SIG-M5 treated with dmso at 0.1 percent for 504 hours (cell line): ENCODE data around the gene LRMDA.

ENCODE experiments used
- DNase-seq: peaks from one replicate; lab custom pipeline; 2025; ENCODE audit not compliant: unreplicated experiment; lab: John Stamatoyannopoulos, UW

The LRMDA gene

GRCh38 chr10:76548716-76549115, 1117.3 kb downstream of the LRMDA start:
- DNase-seq, result no peak

GRCh38 chr10:76549171-76549570, 1117.7 kb downstream of the LRMDA start:
- DNase-seq, result no peak

GRCh38 chr10:76550806-76551205, 1119.4 kb downstream of the LRMDA start:
- DNase-seq, result no peak

- no peak for DNase-seq
These were observed 1120.9 kb downstream of the LRMDA start for GRCh38 chr10:76552091-76552873.

GRCh38 chr10:76553263-76554032, 1122.0 kb downstream of the LRMDA start:
- no peak for DNase-seq

- DNase-seq, result no peak
These were observed 1122.6 kb downstream of the LRMDA start for GRCh38 chr10:76554033-76554408.

GRCh38 chr10:76554478-76554877, 1123.1 kb downstream of the LRMDA start:
- no peak for DNase-seq

- no peak for DNase-seq
These were observed 1123.7 kb downstream of the LRMDA start for GRCh38 chr10:76555067-76555670.

- DNase-seq, result no peak
These were observed 1125.9 kb downstream of the LRMDA start for GRCh38 chr10:76557366-76557765.

GRCh38 chr10:76558586-76558985, 1127.2 kb downstream of the LRMDA start:
- no peak for DNase-seq

GRCh38 chr10:76558996-76559891, 1127.8 kb downstream of the LRMDA start:
- DNase-seq, result no peak

- DNase-seq, result no peak
These were observed 1128.4 kb downstream of the LRMDA start for GRCh38 chr10:76559892-76560220.

- no peak for DNase-seq
These were observed 1128.9 kb downstream of the LRMDA start for GRCh38 chr10:76560338-76560737.

- no peak for DNase-seq
These were observed 1131.9 kb downstream of the LRMDA start for GRCh38 chr10:76563286-76563685.

GRCh38 chr10:76572021-76572420, 1140.6 kb downstream of the LRMDA start:
- DNase-seq, result no peak

GRCh38 chr10:76576276-76576962, 1145.0 kb downstream of the LRMDA start:
- DNase-seq, result no peak

- DNase-seq, result no peak
These were observed 1146.0 kb downstream of the LRMDA start for GRCh38 chr10:76577455-76577854.

- DNase-seq, result no peak
These were observed 1150.3 kb downstream of the LRMDA start for GRCh38 chr10:76581506-76582256.

- DNase-seq, result no peak
These were observed 1151.1 kb downstream of the LRMDA start for GRCh38 chr10:76582531-76582930.

- DNase-seq, result no peak
These were observed 1152.3 kb downstream of the LRMDA start for GRCh38 chr10:76583711-76584161.
